ENCODE results near the gene RNF13.

GRCh38 chr3:149965278-149965677, 152.3 kb downstream of the RNF13 start:
- no peak for TF ChIP-seq CTCF (IDR thresholded peaks at IDR 0.05; ENCODE audit: low read length)
- no peak for TF ChIP-seq EZH2 (optimal IDR thresholded peaks at IDR 0.05; ENCODE audit: low read depth, low read length)

All from MM.1S (cell line).